GM23338 (cell line): ENCODE measurements around the gene MRPS5.
"Not testable (repeated sequence)": the region's sequence is repeated elsewhere in the genome, so short reads cannot be mapped to it uniquely, and the experiment has no call there.

Experiments used
- EZH2 ChIP-seq: fragments of 200-600 bp; sonication (generic); IDR thresholded peaks from one replicate; pipeline ENCODE4 v1.8.0; 2017; ENCODE audit warnings: antibody characterized with exemption, mild to moderate bottlenecking, low read depth; ENCODE audit not compliant: unreplicated experiment
- EZH2phosphoT487 ChIP-seq: fragments of 200-600 bp; sonication (generic); IDR thresholded peaks from one replicate; pipeline ENCODE4 v1.8.1; 2018; ENCODE audit warnings: antibody characterized with exemption; ENCODE audit not compliant: unreplicated experiment
- JUNB ChIP-seq: IDR thresholded peaks from one replicate; pipeline ENCODE4 v1.6.1; 2016; ENCODE audit warnings: antibody characterized with exemption; ENCODE audit not compliant: unreplicated experiment
- POLR2AphosphoS5 ChIP-seq: IDR thresholded peaks from 2 replicates; pipeline ENCODE4 v1.6.1; 2016; ENCODE audit warnings: antibody characterized with exemption, low read depth
- ZNF331 ChIP-seq: fragments of 250-450 bp; sonication (Bioruptor Pico); IDR thresholded peaks from 2 replicates; pipeline ENCODE4 v1.5.0; 2020; ENCODE audit warnings: low read depth, mild to moderate bottlenecking, moderate library complexity
- TF ChIP-seq, protein P1 (sequence below): IDR thresholded peaks from one replicate; pipeline ENCODE4 v1.6.1; 2018; ENCODE audit warnings: antibody characterized with exemption; ENCODE audit not compliant: unreplicated experiment
- TF ChIP-seq, protein P2 (sequence below), 2 experiments: fragments of 200-600 bp in 1 of 2; sonication (generic) in 1 of 2; conservative IDR thresholded peaks; 2 replicates each; pipeline versions ENCODE4 v1.5.1 to v1.6.1; 2016 to 2017; ENCODE audit warnings: antibody characterized with exemption in 2 of 2, low read depth in 2 of 2, mild to moderate bottlenecking in 2 of 2, moderate library complexity in 1 of 2
- TF ChIP-seq, protein P3 (sequence below): IDR thresholded peaks from 2 replicates; pipeline ENCODE4 v1.6.1; 2016; ENCODE audit warnings: antibody characterized with exemption

DNA sequence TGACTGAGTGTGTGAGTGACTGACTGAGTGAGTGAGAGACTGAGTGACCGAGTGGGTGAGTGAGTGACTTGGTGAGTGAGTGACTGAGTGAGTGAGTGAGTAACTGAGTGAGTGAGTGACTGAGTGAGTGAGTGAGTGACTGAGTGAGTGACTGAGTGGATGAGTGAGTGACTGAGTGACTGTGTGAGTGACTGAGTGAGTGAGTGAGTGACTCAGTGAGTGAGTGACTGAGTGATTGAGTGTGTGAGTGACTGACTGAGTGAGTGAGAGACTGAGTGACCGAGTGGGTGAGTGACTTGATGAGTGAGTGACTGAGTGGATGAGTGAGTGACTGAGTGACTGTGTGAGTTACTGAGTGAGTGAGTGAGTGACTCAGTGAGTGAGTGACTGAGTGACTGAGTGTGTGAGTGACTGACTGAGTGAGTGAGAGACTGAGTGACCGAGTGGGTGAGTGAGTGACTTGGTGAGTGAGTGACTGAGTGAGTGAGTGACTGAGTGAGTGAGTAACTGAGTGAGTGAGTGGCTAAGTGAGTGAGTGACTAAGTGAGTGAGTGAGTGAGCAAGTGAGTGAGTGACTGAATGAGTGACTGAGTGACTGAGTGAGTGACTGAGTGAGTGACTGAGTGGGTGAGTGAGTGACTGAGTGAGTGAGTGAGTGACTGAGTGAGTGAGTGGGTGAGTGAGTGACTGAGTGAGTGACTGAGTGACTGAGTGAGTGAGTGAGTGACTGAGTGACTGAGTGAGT lies 83.6 kb downstream of the MRPS5 start:
- TF ChIP-seq, protein P1, sequence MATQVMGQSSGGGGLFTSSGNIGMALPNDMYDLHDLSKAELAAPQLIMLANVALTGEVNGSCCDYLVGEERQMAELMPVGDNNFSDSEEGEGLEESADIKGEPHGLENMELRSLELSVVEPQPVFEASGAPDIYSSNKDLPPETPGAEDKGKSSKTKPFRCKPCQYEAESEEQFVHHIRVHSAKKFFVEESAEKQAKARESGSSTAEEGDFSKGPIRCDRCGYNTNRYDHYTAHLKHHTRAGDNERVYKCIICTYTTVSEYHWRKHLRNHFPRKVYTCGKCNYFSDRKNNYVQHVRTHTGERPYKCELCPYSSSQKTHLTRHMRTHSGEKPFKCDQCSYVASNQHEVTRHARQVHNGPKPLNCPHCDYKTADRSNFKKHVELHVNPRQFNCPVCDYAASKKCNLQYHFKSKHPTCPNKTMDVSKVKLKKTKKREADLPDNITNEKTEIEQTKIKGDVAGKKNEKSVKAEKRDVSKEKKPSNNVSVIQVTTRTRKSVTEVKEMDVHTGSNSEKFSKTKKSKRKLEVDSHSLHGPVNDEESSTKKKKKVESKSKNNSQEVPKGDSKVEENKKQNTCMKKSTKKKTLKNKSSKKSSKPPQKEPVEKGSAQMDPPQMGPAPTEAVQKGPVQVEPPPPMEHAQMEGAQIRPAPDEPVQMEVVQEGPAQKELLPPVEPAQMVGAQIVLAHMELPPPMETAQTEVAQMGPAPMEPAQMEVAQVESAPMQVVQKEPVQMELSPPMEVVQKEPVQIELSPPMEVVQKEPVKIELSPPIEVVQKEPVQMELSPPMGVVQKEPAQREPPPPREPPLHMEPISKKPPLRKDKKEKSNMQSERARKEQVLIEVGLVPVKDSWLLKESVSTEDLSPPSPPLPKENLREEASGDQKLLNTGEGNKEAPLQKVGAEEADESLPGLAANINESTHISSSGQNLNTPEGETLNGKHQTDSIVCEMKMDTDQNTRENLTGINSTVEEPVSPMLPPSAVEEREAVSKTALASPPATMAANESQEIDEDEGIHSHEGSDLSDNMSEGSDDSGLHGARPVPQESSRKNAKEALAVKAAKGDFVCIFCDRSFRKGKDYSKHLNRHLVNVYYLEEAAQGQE: not testable (repeated sequence)
- not testable (repeated sequence) for TF ChIP-seq POLR2AphosphoS5, JUNB, EZH2phosphoT487, EZH2, ZNF331
- TF ChIP-seq, protein P2, sequence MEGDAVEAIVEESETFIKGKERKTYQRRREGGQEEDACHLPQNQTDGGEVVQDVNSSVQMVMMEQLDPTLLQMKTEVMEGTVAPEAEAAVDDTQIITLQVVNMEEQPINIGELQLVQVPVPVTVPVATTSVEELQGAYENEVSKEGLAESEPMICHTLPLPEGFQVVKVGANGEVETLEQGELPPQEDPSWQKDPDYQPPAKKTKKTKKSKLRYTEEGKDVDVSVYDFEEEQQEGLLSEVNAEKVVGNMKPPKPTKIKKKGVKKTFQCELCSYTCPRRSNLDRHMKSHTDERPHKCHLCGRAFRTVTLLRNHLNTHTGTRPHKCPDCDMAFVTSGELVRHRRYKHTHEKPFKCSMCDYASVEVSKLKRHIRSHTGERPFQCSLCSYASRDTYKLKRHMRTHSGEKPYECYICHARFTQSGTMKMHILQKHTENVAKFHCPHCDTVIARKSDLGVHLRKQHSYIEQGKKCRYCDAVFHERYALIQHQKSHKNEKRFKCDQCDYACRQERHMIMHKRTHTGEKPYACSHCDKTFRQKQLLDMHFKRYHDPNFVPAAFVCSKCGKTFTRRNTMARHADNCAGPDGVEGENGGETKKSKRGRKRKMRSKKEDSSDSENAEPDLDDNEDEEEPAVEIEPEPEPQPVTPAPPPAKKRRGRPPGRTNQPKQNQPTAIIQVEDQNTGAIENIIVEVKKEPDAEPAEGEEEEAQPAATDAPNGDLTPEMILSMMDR (conservative IDR thresholded peaks at IDR 0.05; ENCODE audit: low read depth in 2 of 2): not testable (repeated sequence)
- TF ChIP-seq, protein P3, sequence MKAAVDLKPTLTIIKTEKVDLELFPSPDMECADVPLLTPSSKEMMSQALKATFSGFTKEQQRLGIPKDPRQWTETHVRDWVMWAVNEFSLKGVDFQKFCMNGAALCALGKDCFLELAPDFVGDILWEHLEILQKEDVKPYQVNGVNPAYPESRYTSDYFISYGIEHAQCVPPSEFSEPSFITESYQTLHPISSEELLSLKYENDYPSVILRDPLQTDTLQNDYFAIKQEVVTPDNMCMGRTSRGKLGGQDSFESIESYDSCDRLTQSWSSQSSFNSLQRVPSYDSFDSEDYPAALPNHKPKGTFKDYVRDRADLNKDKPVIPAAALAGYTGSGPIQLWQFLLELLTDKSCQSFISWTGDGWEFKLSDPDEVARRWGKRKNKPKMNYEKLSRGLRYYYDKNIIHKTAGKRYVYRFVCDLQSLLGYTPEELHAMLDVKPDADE: not testable (repeated sequence)
